ENCODE results near the gene FSTL4. TPM values are rescaled to one million over a fixed set of nuclear protein-coding genes. Genes with fewer than 3 reads are reported as not detected.
A peak's percentile ranks its signal among the peaks of the same experiment; 100 is the strongest.

Gene FSTL4
- polyA plus RNA-seq, 1 donor: 5.2 TPM

- no peak for DNase-seq
These were observed 187.1 kb downstream of the FSTL4 start for GRCh38 chr5:133425222-133425621.

- peak; percentile 50 for DNase-seq
These were observed 188.6 kb downstream of the FSTL4 start for GRCh38 chr5:133423618-133424282.

GRCh38 chr5:133423011-133423617, 189.2 kb downstream of the FSTL4 start:
- no peak for DNase-seq

GRCh38 chr5:133421806-133422205, 190.5 kb downstream of the FSTL4 start:
- no peak for DNase-seq

- DNase-seq: no peak
These were observed 190.9 kb downstream of the FSTL4 start for GRCh38 chr5:133421394-133421793.

GRCh38 chr5:133420440-133421301, 191.7 kb downstream of the FSTL4 start:
- no peak for DNase-seq

- no peak for DNase-seq
These were observed 196.4 kb downstream of the FSTL4 start for GRCh38 chr5:133415906-133416305.

GRCh38 chr5:133415506-133415905, 196.8 kb downstream of the FSTL4 start:
- no peak for DNase-seq

- DNase-seq: no peak
These were observed 199.7 kb downstream of the FSTL4 start for GRCh38 chr5:133412661-133413060.

- DNase-seq: no peak
These were observed 202.0 kb downstream of the FSTL4 start for GRCh38 chr5:133410335-133410828.

GRCh38 chr5:133409210-133409674, 203.1 kb downstream of the FSTL4 start:
- DNase-seq: no peak

- no peak for DNase-seq
These were observed 204.0 kb downstream of the FSTL4 start for GRCh38 chr5:133408322-133408721.

GRCh38 chr5:133406977-133407632, 205.2 kb downstream of the FSTL4 start:
- no peak for DNase-seq

GRCh38 chr5:133406208-133406976, 205.9 kb downstream of the FSTL4 start:
- no peak for DNase-seq

GRCh38 chr5:133405275-133406034, 206.9 kb downstream of the FSTL4 start:
- DNase-seq: no peak

GRCh38 chr5:133404724-133405123, 207.6 kb downstream of the FSTL4 start:
- DNase-seq: no peak

GRCh38 chr5:133403741-133404364, 208.5 kb downstream of the FSTL4 start:
- no peak for DNase-seq

- no peak for DNase-seq
These were observed 209.6 kb downstream of the FSTL4 start for GRCh38 chr5:133402775-133403174.

GRCh38 chr5:133401731-133402347, 210.5 kb downstream of the FSTL4 start:
- DNase-seq: no peak

GRCh38 chr5:133400831-133401351, 211.4 kb downstream of the FSTL4 start:
- no peak for DNase-seq

All from hindlimb muscle (tissue), 1 donor.